ENCODE measurements around the gene LENG8. TPM values are rescaled to one million over a fixed set of nuclear protein-coding genes. Genes with fewer than 3 reads are reported as not detected.

The LENG8 gene
- total RNA-seq: 100 to 1,000 TPM; 205 to 292 TPM

DNA sequence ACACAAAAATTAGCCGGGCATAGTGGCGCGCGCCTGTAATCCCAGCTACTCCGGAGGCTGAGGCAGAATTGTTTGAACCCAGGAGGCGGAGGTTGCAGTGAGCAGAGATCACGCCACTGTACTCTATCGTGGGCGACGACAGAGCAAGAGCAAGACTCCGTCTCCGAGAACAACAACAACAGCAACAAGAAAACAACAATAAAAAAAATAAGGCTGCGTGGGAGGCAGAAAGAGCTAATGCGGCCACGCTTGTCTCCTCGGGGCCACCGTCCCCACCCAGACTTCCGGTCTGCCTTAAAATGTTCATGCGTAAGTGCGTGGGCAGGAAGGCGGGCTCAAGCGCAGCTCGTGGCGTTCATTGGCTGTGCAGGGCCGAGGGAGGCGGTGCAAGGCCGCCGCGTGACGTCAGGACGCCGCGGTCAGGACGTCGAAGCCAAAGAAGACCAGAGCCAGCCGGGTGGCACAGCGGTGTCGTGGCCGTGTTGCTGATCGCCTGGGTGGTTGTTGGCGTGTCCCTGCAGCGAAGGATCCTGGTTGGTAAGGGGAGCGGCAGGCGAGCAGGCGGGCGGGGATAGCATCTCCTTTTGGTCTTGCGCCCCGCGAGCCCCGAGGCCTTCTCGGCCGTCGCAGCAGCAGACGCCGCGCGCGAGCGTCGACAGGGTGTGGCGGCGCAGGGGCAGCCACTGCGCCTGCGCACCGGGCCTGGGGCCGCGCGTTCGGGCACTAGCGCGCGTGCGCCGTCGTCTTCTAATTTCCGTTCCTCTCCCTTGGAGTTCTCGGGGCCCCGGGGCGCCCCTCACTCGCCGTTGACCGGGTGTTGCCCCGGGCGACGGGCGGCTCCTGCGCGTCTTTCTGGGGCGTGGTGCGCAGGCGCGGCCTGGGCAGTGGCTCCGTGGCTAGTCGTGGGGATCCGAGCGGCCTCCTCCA, at the start of gene LENG8:
LENG8 (plus strand) TSS at position 426 of the 927 bp plus-strand sequence. CDS start 2,146 bp downstream, outside the sequence.
- peak within 1 kb of the TSS; percentile 100 for H3K4me3 Mint-ChIP-seq
- peaks cover 27% of the 10 kb centered on the region for H3K36me3 Mint-ChIP-seq
- no peaks in the 10 kb centered on the region for H3K27me3 Mint-ChIP-seq
- DNase-seq (ENCODE audit: low spot score) (peak; percentile 98), ATAC-seq (peak; percentile 97)
- H3K9me3 Mint-ChIP-seq: no peaks in the 10 kb centered on the region
- H3K27ac Mint-ChIP-seq: peak within 1 kb of the TSS; percentile 96 to 97
- H3K4me1 Mint-ChIP-seq (ENCODE audit: low read depth in 2 of 2): peaks cover 49 to 52% of the 10 kb centered on the region in 2 donors

DNA sequence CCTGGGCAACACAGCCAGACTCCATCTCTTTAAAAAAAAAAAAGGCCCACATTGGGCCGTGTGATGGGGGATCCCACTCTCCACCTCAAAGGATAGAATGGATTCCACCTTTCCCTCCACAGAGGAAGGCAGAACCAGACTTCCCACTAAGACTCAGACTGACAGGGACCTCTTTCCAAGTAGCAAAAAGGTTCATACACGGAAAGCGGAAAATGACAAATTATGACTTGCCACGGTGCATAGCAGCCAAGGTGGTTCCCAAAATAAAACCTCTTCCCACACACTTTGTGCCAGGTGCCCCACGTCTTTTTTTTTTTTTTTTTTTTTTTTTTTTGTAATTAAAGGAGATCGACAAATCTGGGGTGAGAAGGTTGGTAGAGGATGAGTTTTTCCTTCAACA, 48.1 kb upstream of the LENG8 start:
- Mint-ChIP-seq H3K9me3 (no peaks in the 10 kb centered on the region), H3K4me3 (no peak overlapping the region), H3K27ac (no peak overlapping the region), H3K27me3 (peaks cover 0 to 2% of the 10 kb centered on the region in 2 donors), H3K4me1 (ENCODE audit: low read depth in 2 of 2) (no peaks in the 10 kb centered on the region), H3K36me3 (no peaks in the 10 kb centered on the region)
- ATAC-seq: no peak
- no peak for DNase-seq (ENCODE audit: low spot score)

DNA sequence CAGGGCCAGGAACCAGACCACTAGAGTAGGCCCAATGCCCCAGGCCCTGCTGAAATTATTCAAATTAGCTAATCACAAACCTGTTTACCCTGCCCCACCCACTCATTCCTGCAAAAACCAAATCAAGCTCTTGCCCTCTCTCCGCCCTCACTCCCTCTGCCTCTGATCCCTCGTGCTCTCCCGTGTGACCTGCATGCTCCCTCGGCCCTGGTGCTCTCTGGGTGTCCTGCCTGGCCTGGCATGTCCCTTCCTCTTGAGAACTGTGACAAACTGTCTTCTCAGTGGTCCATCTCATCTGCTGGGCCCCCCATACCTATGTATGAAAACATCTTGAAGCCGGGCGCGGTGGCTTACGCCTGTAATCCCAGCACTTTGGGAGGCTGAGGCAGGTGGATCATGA, 45.9 kb upstream of the LENG8 start:
- peaks cover 2% of the 10 kb centered on the region for H3K36me3 Mint-ChIP-seq
- H3K27me3 Mint-ChIP-seq: peaks cover 0 to 2% of the 10 kb centered on the region in 2 donors
- H3K27ac Mint-ChIP-seq: peak overlapping the region in 1 of 2 donors; percentile 5
- DNase-seq (ENCODE audit: low spot score): no peak
- peaks cover 0 to 1% of the 10 kb centered on the region in 2 donors for H3K4me1 Mint-ChIP-seq (ENCODE audit: low read depth in 2 of 2)
- no peak for ATAC-seq
- no peaks in the 10 kb centered on the region for H3K9me3 Mint-ChIP-seq
- no peak overlapping the region for H3K4me3 Mint-ChIP-seq

DNA sequence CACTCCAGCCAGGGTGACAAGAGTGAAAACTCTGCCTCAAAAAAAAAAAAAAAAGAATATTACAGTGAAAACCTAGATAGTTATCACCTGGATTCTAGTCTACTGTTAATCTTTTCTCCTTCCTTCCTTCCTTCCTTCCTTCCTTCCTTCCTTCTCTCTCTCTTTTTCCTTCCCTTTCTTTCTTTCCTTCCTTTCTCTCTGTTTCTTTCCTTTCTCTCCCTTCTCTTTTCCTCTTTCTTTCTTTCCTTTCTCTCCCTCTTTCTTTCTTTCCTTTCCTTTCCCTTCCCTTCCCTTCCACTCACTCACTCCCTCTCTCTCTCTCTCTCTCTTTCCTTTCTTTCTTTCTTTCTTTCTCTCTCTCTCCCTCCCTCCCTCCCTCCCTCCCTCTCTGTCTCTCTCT, 43.4 kb upstream of the LENG8 start:
- DNase-seq (ENCODE audit: low spot score): no peak
- Mint-ChIP-seq H3K36me3 (peaks cover 6% of the 10 kb centered on the region), H3K27me3 (peaks cover 2 to 5% of the 10 kb centered on the region in 2 donors)

DNA sequence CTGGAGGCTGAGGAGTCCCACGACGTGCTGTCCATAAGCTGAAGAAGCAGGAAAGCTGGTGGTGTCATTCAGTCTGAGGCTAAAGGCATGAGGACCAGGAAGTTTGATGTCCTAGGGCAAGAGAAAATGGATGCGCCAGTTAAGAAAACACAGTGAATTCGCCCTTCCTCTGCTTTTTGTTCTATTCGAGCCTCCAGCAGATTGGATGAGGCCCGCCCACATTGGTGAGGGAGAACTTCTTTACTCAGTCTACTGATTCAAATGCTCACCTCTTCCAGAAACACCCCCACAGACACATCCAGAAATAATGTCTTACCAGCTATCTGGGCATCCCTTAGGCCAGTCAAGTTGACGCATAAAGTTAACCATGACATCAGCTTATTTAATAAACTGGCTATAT, 41.2 kb upstream of the LENG8 start:
- Mint-ChIP-seq H3K4me3 (no peak overlapping the region), H3K4me1 (ENCODE audit: low read depth in 2 of 2) (peaks cover 3 to 4% of the 10 kb centered on the region in 2 donors), H3K36me3 (peaks cover 6% of the 10 kb centered on the region), H3K9me3 (no peaks in the 10 kb centered on the region), H3K27ac (peak overlapping the region in 1 of 2 donors; percentile 75), H3K27me3 (peaks cover 10 to 11% of the 10 kb centered on the region in 2 donors)
- ATAC-seq (no peak), DNase-seq (ENCODE audit: low spot score) (no peak)

More for the DNA sequence above, 43.4 kb upstream of the LENG8 start:
- H3K4me3 Mint-ChIP-seq: no peak overlapping the region
- no peak overlapping the region for H3K27ac Mint-ChIP-seq
- ATAC-seq: no peak
- peaks cover 3 to 4% of the 10 kb centered on the region in 2 donors for H3K4me1 Mint-ChIP-seq (ENCODE audit: low read depth in 2 of 2)
- no peaks in the 10 kb centered on the region for H3K9me3 Mint-ChIP-seq

DNA sequence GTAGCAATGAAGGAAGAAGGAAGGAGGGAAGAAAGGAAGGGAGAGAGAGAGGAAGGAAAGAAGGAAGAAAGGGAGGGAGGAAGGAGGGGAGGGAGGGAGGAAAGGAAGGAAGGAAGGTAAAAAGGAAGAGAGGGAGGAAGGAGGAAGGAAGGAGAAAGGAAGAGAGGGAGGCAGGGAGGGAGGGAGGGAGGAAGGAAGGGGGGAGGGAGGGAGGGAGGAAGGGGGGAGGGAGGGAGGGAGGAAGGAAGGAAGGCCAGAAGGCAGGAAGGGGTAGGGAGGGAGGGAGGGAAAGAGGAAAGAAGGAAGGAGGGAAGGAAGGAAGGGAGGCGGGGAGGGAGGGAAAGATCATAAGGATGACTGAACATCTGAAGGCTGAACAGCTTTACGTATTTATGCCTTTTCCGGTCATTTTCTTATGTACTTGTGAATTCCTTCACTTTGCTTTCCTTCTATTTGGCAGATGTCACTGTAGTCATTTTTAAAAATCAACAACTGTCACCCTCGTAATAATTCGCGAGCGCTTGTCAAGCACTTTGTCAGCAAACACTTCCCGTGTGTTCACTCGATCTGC, 40.5 kb upstream of the LENG8 start:
- Mint-ChIP-seq H3K4me3 (no peak overlapping the region), H3K9me3 (peaks cover 3% of the 10 kb centered on the region), H3K36me3 (peaks cover 6% of the 10 kb centered on the region), H3K4me1 (ENCODE audit: low read depth in 2 of 2) (peaks cover 3 to 4% of the 10 kb centered on the region in 2 donors), H3K27me3 (peaks cover 11 to 16% of the 10 kb centered on the region in 2 donors), H3K27ac (peak overlapping the region in 1 of 2 donors; percentile 75)
- DNase-seq (ENCODE audit: low spot score) (no peak), ATAC-seq (no peak)

DNA sequence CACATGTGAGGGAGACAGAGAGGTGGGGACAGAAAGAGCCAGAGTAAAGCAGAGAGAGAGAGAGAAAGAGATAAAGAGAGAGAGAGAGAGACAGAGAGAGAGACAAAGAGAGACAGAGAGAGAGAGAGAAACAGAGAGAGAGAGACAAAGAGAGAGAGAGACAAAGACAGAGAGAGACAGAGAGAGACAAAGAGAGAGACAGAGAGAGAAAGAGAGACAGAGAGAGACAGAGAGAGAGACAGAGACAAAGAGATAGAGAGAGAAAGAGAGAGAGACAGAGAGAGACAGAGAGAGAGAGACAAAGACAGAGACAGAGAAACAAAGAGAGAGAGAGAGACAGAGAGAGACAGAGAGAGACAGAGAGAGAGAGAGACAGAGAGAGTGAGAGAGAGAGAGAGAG, 38.0 kb upstream of the LENG8 start:
- Mint-ChIP-seq H3K9me3 (peaks cover 9% of the 10 kb centered on the region), H3K36me3 (peaks cover 12% of the 10 kb centered on the region), H3K4me1 (ENCODE audit: low read depth in 2 of 2) (peaks cover 7 to 11% of the 10 kb centered on the region in 2 donors), H3K27ac (no peak overlapping the region), H3K4me3 (no peak overlapping the region), H3K27me3 (peaks cover 15 to 30% of the 10 kb centered on the region in 2 donors)
- no peak for DNase-seq (ENCODE audit: low spot score)
- no peak for ATAC-seq

DNA sequence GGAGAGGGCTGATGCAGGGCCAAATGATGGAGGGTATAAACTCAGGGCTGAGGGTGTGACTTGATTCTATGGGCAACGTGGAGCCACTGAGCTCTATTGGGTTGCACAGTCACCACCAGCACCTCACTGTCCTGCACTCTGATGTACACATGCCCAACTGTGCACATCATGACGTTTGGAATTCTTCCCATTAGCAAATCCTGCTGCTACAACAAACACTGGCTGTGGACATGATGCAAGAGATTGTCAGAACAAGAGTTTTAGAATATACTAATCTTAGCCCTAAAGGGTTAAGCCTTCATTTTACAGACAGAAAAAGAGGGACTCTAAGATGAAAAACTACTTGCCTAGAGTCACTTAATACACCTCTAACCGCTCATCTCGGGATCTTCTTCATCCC, 36.1 kb upstream of the LENG8 start:
- Mint-ChIP-seq H3K36me3 (peaks cover 22% of the 10 kb centered on the region), H3K4me3 (no peak overlapping the region), H3K9me3 (peaks cover 9% of the 10 kb centered on the region), H3K4me1 (ENCODE audit: low read depth in 2 of 2) (peaks cover 17 to 21% of the 10 kb centered on the region in 2 donors), H3K27ac (no peak overlapping the region), H3K27me3 (peaks cover 24 to 42% of the 10 kb centered on the region in 2 donors)
- no peak for DNase-seq (ENCODE audit: low spot score)
- ATAC-seq: no peak

DNA sequence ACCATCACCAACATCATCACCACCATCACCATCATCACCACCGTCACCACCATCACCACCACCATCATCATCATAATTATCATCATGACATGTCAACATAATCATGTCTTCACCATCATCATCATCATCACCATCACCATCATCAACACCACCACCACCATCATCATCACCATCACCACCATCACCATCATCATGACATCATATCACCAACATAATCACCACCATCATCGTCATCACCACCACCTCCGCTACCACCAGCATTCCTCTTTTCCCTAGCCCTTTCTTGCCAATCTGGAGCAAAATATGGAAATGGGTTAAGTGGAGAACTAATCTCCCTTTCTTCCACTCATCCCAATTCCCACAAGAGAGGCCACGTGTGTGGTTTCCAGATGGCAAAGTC, 34.8 kb upstream of the LENG8 start:
- Mint-ChIP-seq H3K4me1 (ENCODE audit: low read depth in 2 of 2) (peaks cover 20 to 24% of the 10 kb centered on the region in 2 donors), H3K27me3 (peaks cover 24 to 50% of the 10 kb centered on the region in 2 donors)

DNA sequence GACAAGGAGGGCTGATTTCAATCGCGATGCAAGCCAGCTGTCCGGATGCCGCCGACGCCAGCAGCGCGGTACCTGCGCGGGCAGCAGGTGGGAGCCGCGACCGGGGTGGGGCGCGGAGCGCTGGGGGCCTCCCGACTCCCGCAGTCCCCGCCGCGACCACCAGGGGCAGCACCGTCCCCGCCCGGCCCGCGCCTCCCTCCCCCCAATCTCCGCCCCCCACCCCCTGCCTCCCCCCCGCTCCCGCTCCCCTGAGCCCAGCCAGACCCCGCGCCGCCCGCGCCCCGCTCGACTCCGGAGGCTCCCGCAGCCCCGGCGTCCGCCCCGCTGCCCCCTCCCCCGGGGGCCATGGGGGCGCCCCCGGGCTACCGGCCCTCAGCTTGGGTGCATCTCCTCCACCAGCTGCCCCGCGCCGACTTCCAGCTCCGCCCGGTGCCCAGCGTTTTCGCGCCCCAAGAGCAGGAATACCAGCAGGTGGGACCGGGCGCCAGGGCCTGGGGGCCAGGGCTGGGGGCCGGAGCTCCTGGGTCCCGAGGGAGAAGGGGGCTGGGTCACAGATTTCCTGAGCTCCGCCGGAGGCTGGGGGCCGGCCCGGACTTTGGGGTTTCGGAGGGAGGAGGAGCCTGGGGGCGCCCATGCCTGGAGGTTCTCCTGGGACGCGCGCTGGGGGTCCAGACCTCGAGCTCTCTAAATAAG, 33.6 kb upstream of the LENG8 start, which contains the start of gene TTYH1:
TTYH1 (plus strand) TSS at position 257 of the 693 bp plus-strand sequence; CDS start at position 346, 89 bp downstream.
- Mint-ChIP-seq H3K4me3 (no peak within 1 kb of the TSS), H3K27me3 (peaks cover 22 to 50% of the 10 kb centered on the region in 2 donors), H3K27ac (peak within 1 kb of the TSS in 1 of 2 donors; percentile 6), H3K9me3 (peaks cover 9% of the 10 kb centered on the region), H3K4me1 (ENCODE audit: low read depth in 2 of 2) (peaks cover 20 to 24% of the 10 kb centered on the region in 2 donors), H3K36me3 (peaks cover 16% of the 10 kb centered on the region)
- DNase-seq (ENCODE audit: low spot score) (no peak), ATAC-seq (no peak)

More for the DNA sequence above, 34.8 kb upstream of the LENG8 start:
- DNase-seq (ENCODE audit: low spot score) (no peak), ATAC-seq (no peak)
- Mint-ChIP-seq H3K9me3 (peaks cover 9% of the 10 kb centered on the region), H3K36me3 (peaks cover 16% of the 10 kb centered on the region), H3K27ac (peak overlapping the region in 1 of 2 donors; percentile 6), H3K4me3 (no peak overlapping the region)

DNA sequence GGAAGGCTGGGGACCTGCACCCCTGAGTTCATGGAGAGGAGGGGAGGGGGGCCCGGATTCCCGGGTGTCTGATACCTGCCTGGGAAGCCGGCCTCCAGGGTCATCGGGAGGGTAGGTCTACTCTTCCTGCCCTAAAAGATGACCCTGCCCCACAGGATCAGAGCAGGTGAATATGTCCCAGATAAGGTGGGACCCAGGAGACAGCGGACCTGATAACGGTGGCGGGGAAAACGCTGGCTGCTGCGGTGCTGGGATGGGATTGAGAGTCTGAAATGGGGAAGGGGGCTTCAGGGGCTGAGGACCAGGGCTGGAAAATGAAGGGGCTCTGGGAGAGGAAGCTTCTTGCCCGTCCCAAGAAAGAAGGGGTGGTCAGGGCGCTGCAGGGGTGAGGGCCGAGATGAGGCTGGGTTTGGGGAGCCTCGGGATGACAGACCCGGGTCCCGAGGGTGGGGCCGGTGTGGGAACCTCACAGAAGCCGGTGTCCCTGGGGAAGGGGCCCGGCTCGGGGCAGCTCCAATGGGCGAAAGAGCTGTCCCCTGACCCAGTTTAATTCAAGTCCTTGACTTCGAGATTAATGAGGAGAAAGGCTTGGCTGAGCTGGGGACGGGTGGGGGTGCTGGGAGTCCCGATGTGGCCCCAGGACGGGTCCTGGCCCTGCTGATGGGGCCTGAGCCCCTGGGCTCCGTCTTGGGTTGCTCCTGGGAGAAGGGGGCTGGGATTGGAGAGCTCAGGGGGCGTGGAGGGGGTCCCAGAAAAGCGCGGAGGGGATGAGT, 32.9 kb upstream of the LENG8 start:
- H3K4me1 Mint-ChIP-seq (ENCODE audit: low read depth in 2 of 2): peaks cover 20 to 24% of the 10 kb centered on the region in 2 donors
- DNase-seq (ENCODE audit: low spot score) (no peak), ATAC-seq (no peak)
- peaks cover 18 to 44% of the 10 kb centered on the region in 2 donors for H3K27me3 Mint-ChIP-seq
- H3K9me3 Mint-ChIP-seq: peaks cover 9% of the 10 kb centered on the region
- no peak overlapping the region for H3K27ac Mint-ChIP-seq
- H3K36me3 Mint-ChIP-seq: peaks cover 16% of the 10 kb centered on the region
- no peak overlapping the region for H3K4me3 Mint-ChIP-seq

DNA sequence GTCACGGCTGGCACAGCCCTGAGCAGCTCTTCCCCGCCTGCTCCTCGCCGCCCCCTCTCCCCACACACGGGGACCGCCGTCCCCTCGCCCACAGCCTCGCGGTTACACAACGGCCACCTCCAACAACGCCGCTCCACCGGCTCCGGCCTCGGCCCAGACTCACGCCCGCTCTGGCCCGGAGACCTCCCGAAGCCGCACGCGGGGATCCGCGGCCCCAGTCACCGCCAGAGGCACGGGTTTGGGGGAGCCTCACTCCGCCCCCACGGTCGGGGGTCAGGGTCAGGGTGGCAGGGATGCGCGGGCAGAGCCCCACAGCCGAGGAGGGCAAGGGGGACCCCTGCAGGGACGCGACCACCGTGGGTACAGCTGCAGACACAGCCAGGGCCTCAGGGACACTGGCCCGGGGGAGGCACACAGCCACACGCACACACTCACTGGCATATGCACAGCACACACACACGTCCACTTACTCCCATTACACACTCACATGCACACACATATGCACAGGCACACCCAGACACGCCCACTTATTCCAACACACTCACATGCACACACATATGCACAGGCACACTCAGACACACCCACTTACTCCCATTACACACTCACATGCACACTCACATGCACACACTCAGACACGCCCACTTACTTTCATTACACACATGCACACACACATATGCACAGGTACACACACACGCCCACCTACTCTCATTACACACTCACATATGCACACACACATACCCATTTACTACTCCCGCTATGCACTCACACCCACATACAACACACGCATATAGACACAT, 32.1 kb upstream of the LENG8 start:
- Mint-ChIP-seq H3K4me1 (ENCODE audit: low read depth in 2 of 2) (peaks cover 20 to 24% of the 10 kb centered on the region in 2 donors), H3K27me3 (peaks cover 16 to 39% of the 10 kb centered on the region in 2 donors), H3K27ac (peak overlapping the region in 1 of 2 donors; percentile 45), H3K36me3 (peaks cover 16% of the 10 kb centered on the region), H3K9me3 (peaks cover 9% of the 10 kb centered on the region), H3K4me3 (peak overlapping the region; percentile 77)
- no peak for ATAC-seq
- DNase-seq (ENCODE audit: low spot score): no peak

Data from natural killer cell treated with Interleukin-12 subunit alpha and Interleukin-12 subunit beta and Interleukin-15 and Interleukin-18, amount 100 ng/mL, for 72 hours (primary cell).